ACC112 (cell line): ENCODE data around the gene GABRA1.

Experiments used
- H2AFZ ChIP-seq: fragments of 200-600 bp; sonication (generic); one replicate; pipeline ENCODE4 v1.6.0; 2017; ENCODE audit warnings: antibody characterized with exemption, low read length; ENCODE audit not compliant: unreplicated experiment
- H3K27ac ChIP-seq: fragments of 200-600 bp; sonication (generic); 2 replicates; pipeline ENCODE4 v1.5.1; 2014; ENCODE audit warnings: low read depth, mild to moderate bottlenecking, antibody characterized with exemption, low read length, moderate library complexity
- H3K27me3 ChIP-seq: fragments of 200-600 bp; sonication (generic); 2 replicates; pipeline ENCODE4 v1.6.1; 2014; ENCODE audit warnings: mild to moderate bottlenecking, antibody characterized with exemption, low read length, moderate library complexity, mixed read lengths; ENCODE audit not compliant: insufficient read depth
- H3K36me3 ChIP-seq: fragments of 200-600 bp; sonication (generic); 2 replicates; pipeline ENCODE4 v1.6.1; 2016; ENCODE audit warnings: mild to moderate bottlenecking, antibody characterized with exemption, low read length, moderate library complexity, mixed read lengths; ENCODE audit not compliant: insufficient read depth
- H3K4me1 ChIP-seq: fragments of 200-600 bp; sonication (generic); one replicate; pipeline ENCODE4 v1.6.1; 2016; ENCODE audit warnings: low read length, mixed read lengths; ENCODE audit not compliant: insufficient read depth, unreplicated experiment, control insufficient read depth
- H3K4me3 ChIP-seq: fragments of 200-600 bp; sonication (generic); 2 replicates; pipeline ENCODE4 v1.5.1; 2014; ENCODE audit warnings: mild to moderate bottlenecking, low read depth, low read length
- H3K79me2 ChIP-seq: fragments of 200-600 bp; sonication (generic); one replicate; pipeline ENCODE4 v1.6.0; 2016; ENCODE audit warnings: low read length; ENCODE audit not compliant: control insufficient read depth, unreplicated experiment, insufficient read depth

Gene GABRA1

GRCh38 chr5:161847941-161848391 is at the start of gene GABRA1:
TSS of gene GABRA1 (plus strand) at chr5:161848120. CDS start at chr5:161850811, 2,691 bp downstream.
- Histone ChIP-seq H3K79me2 (no peaks in the 10 kb centered on the region), H3K4me3 (no peak within 1 kb of the TSS), H3K4me1 (no peaks in the 10 kb centered on the region), H3K27ac (no peak within 1 kb of the TSS), H2AFZ (no peak within 1 kb of the TSS), H3K36me3 (no peaks in the 10 kb centered on the region), H3K27me3 (peaks cover 20% of the 10 kb centered on the region)

DNA sequence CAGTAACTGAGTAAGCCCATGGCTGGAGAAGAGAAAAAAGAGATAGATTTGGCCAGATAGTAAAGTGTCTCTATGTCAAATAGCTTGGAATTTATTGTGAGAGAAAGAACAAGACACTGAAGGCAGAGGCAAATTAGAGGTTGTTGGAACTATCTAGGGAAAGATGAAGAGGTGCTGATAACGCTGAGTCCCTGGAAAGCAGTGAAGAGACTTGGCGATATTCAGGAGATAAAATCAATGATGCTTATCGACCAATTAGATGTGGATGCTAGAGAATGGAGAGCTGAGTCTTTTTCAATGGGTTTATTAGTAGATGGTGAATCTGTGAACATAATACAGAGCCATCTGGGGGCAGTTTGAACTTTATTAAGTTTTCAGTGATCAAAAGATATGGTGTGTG is 48.6 kb upstream of the GABRA1 start:
- Histone ChIP-seq H3K27me3 (no peaks in the 10 kb centered on the region), H3K4me1 (no peaks in the 10 kb centered on the region)

DNA sequence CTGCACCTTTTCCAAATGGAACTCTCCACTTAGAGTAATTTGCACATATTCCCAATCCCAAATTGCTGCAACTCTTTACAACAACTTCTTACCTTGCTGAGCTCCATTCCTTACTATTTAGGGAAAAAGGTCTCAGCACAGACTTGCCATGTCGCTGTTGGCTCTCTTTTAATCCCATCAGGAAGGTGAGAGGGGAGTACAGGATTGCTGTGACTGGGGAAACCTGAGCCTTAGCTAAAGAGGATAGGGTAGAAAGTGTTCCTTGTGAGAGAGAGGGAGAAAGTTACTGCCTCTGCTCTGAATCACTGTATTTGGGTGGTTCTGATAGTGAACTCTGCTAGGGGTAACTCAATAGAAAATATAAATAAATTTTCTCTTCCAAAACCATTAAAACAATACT is 43.7 kb upstream of the GABRA1 start:
- no peak overlapping the region for H3K4me3 ChIP-seq
- no peaks in the 10 kb centered on the region for H3K4me1 ChIP-seq
- no peaks in the 10 kb centered on the region for H3K79me2 ChIP-seq
- no peaks in the 10 kb centered on the region for H3K36me3 ChIP-seq
- H3K27ac ChIP-seq, result no peak overlapping the region
- no peak overlapping the region for H2AFZ ChIP-seq
- H3K27me3 ChIP-seq, result no peaks in the 10 kb centered on the region

More for the DNA sequence above, 48.6 kb upstream of the GABRA1 start:
- no peaks in the 10 kb centered on the region for H3K36me3 ChIP-seq
- no peak overlapping the region for H2AFZ ChIP-seq
- no peaks in the 10 kb centered on the region for H3K79me2 ChIP-seq
- no peak overlapping the region for H3K4me3 ChIP-seq
- no peak overlapping the region for H3K27ac ChIP-seq

- H3K4me3 ChIP-seq, result no peak overlapping the region
These were observed 1.2 kb upstream of the GABRA1 start for GRCh38 chr5:161846746-161847145.

DNA sequence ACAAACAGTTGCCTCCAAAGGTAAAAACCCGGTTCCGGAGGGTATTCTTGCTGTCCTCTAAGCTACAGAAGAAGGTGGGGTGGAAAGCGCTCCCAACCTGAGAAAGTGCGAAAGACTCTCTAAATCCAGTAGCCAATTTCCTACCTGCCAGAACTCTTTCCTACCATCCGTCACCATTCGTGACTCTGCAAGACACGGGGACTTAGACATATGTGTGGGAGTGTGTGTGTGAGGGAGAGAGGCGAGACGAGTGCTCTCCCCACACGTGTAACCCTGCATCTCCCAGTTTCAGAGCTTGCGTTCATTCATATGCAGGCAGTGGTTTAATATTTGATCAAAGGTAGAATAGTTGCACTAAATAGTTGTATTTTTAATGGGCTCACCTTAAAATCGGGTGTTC is 473 bp upstream of the GABRA1 start:
- Histone ChIP-seq H3K79me2 (no peaks in the 10 kb centered on the region), H3K4me1 (no peaks in the 10 kb centered on the region), H3K27ac (no peak overlapping the region), H2AFZ (no peak overlapping the region), H3K4me3 (no peak overlapping the region), H3K27me3 (peaks cover 20% of the 10 kb centered on the region), H3K36me3 (no peaks in the 10 kb centered on the region)

More at GRCh38 chr5:161846746-161847145, 1.2 kb upstream of the GABRA1 start:
- Histone ChIP-seq H3K27ac (no peak overlapping the region), H3K79me2 (no peaks in the 10 kb centered on the region), H3K27me3 (peaks cover 20% of the 10 kb centered on the region), H3K36me3 (no peaks in the 10 kb centered on the region), H3K4me1 (no peaks in the 10 kb centered on the region), H2AFZ (no peak overlapping the region)

GRCh38 chr5:161850491-161850890 is 2.6 kb downstream of the GABRA1 start:
- peaks cover 20% of the 10 kb centered on the region for H3K27me3 ChIP-seq
- H3K36me3 ChIP-seq, result no peaks in the 10 kb centered on the region
- H3K79me2 ChIP-seq, result no peaks in the 10 kb centered on the region
- H3K4me3 ChIP-seq, result no peak overlapping the region
- H3K4me1 ChIP-seq, result no peaks in the 10 kb centered on the region
- H3K27ac ChIP-seq, result no peak overlapping the region
- no peak overlapping the region for H2AFZ ChIP-seq

- H3K4me3 ChIP-seq, result no peak overlapping the region
- peaks cover 20% of the 10 kb centered on the region for H3K27me3 ChIP-seq
- no peaks in the 10 kb centered on the region for H3K36me3 ChIP-seq
- no peak overlapping the region for H3K27ac ChIP-seq
- H3K4me1 ChIP-seq, result no peaks in the 10 kb centered on the region
- H3K79me2 ChIP-seq, result no peaks in the 10 kb centered on the region
- H2AFZ ChIP-seq, result no peak overlapping the region
These were observed 3.9 kb downstream of the GABRA1 start for GRCh38 chr5:161851691-161852299.

GRCh38 chr5:161857358-161857757 is 9.4 kb downstream of the GABRA1 start:
- Histone ChIP-seq H3K27ac (no peak overlapping the region), H2AFZ (no peak overlapping the region), H3K36me3 (no peaks in the 10 kb centered on the region), H3K79me2 (no peaks in the 10 kb centered on the region), H3K27me3 (no peaks in the 10 kb centered on the region), H3K4me1 (no peaks in the 10 kb centered on the region), H3K4me3 (no peak overlapping the region)

DNA sequence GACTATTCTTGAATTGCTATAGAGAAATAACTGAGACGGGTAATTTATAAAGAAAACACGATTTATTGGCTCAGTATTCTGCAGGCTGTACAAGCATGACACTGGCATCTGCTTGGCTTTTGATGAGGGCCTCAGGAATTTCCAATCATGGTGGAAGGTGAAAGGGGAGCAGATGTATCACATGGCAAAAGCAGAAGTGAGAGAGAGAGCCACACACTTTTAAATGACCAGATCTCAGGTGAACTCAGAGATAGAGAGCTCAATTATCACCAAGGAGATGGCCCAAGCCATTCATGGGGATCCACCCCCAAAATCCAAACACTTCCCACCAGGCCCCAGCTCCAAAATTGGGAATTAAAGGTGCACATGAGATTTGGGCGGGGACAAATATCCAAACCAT is 15.3 kb downstream of the GABRA1 start:
- Histone ChIP-seq H3K79me2 (no peaks in the 10 kb centered on the region), H3K4me1 (no peaks in the 10 kb centered on the region), H3K4me3 (no peak overlapping the region), H3K27ac (no peak overlapping the region), H2AFZ (no peak overlapping the region), H3K36me3 (no peaks in the 10 kb centered on the region), H3K27me3 (no peaks in the 10 kb centered on the region)

GRCh38 chr5:161863811-161864210 is 15.9 kb downstream of the GABRA1 start:
- Histone ChIP-seq H3K27me3 (no peaks in the 10 kb centered on the region), H3K36me3 (no peaks in the 10 kb centered on the region), H3K4me1 (no peaks in the 10 kb centered on the region), H3K27ac (no peak overlapping the region), H3K4me3 (no peak overlapping the region), H2AFZ (no peak overlapping the region), H3K79me2 (no peaks in the 10 kb centered on the region)

- no peak overlapping the region for H3K4me3 ChIP-seq
- H3K79me2 ChIP-seq, result no peaks in the 10 kb centered on the region
- no peak overlapping the region for H2AFZ ChIP-seq
- H3K36me3 ChIP-seq, result no peaks in the 10 kb centered on the region
- H3K27ac ChIP-seq, result no peak overlapping the region
- no peaks in the 10 kb centered on the region for H3K4me1 ChIP-seq
- H3K27me3 ChIP-seq, result no peaks in the 10 kb centered on the region
These were observed 17.6 kb downstream of the GABRA1 start for GRCh38 chr5:161865510-161865909.
